Putamen (tissue), 1 donor: ENCODE results near the gene TEKT5.
"Not testable (repeated sequence)": the region's sequence is repeated elsewhere in the genome, so short reads cannot be mapped to it uniquely, and the experiment has no call there.

Experiments used
- DNase-seq: peaks from one replicate; pipeline ENCODE4 v3.0.0-alpha.2; 2016; ENCODE audit warnings: low spot score

Gene TEKT5

DNA sequence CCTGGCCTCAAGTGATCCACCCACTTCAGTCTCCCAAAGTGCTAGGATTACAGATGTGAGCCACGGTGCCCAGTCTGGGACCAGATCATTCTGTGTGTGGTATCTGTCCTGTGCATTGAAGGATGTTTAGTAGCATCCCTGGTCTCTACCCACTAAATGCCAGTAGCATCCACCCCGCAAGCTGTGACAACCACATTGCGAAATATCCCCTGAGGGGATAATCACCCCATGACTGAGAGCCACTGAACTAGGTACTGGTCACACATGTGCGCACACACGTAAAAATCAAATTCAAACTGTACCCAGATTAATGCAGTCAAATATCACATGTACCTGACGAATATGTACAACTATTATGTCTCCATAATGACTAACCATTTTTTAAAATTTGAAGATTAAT is 35.8 kb downstream of the TEKT5 start:
- DNase-seq, result no peak

DNA sequence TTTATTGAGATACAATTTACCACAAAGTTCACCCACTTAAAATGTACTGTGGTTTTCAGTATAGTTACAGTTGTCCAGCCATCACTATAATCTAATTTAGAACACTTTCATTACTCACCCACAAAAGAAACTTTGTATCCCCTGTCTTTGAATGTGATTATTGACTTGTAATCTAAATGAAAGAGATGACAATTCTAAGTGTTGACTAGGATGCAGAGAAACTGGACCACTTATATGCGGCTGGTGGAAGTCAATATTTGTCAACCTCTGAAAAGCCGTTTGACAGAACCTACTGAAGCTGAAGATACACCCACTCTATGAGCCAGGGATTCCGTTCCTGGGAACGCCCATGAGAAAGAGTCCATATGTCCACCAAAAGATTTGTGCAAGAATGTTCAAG is 36.8 kb downstream of the TEKT5 start:
- no peak for DNase-seq

DNA sequence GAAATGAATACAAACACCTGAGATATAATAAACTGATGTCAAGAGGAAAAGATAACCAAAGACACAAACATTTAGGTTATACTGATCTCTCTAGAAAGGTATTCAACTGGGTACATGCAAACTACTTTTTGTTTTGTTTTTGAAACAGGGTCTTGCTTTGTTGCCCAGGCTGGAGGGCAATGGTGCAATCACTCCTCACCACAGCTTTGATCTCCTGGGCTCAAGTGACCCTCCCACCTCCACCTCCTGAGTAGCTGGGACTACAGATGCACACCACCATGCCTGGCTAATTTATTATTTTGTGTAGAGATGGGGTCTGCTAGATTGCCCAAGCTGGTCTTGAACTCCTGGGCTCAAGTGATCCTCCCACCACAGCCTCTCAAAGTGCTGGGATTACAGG is 38.1 kb downstream of the TEKT5 start:
- DNase-seq, result no peak

DNA sequence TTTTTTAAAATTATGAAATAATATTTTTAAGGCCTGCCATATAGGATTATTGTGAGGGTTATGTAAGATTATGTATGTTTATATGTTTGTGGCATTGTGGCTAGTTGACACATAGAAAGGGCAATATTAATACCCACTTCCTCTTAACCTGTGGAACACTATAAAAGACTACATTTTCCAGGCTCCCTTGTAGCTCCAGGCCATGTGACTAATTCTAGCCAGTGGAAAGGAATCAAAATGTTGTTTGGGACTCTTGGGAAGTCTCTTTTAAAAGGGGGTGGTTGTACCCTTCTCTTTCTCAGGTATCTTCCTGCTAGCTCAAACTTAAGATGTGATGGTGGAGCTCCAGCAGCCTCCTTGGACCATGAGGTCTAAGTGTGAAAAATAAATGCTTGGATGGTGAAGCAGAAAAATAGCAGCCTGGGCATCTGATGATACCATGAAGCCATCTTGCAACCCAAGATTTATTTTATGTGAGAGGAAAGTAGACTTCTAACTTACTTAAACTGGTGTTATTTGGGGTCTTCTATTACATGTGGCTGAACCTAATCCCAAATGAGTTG is 39.2 kb downstream of the TEKT5 start:
- DNase-seq, result no peak

DNA sequence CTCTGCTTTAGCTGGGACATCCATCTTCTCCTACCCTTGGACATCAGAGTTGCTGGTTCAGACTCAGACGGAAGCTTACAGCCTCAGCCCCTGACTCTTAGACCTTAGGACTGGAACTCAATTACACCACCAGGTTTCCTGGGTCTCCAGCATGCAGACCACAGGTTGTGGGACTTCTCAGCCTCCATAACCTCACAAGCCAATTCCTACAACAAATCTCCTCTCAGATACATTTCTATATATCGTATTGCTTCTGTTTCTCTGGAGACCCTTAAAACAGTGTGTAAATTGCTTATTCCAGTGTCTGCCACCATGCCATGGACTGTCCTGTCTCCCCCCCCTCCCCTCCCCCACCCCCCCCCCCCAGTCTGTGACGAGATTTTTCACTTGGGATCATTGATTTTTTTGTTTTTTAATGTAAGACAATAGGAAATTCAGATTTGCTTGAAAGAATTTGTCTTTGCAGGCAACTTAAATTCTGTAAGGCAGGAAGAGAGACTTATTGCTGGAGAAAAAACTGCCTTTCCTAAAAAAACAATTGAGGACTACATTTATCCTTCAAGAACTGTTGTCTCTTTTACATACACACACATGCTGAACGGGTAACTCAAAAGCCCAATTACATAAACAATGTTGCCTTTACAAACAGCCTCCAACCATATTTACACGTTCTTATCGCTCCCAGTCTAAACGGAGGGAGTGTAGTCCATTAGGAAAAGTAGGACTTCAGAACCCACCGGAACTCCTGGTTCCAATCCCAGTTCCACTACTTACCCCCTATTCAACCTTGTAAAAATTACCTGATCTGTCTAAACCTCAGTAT is 39.9 kb downstream of the TEKT5 start:
- DNase-seq, result no peak

DNA sequence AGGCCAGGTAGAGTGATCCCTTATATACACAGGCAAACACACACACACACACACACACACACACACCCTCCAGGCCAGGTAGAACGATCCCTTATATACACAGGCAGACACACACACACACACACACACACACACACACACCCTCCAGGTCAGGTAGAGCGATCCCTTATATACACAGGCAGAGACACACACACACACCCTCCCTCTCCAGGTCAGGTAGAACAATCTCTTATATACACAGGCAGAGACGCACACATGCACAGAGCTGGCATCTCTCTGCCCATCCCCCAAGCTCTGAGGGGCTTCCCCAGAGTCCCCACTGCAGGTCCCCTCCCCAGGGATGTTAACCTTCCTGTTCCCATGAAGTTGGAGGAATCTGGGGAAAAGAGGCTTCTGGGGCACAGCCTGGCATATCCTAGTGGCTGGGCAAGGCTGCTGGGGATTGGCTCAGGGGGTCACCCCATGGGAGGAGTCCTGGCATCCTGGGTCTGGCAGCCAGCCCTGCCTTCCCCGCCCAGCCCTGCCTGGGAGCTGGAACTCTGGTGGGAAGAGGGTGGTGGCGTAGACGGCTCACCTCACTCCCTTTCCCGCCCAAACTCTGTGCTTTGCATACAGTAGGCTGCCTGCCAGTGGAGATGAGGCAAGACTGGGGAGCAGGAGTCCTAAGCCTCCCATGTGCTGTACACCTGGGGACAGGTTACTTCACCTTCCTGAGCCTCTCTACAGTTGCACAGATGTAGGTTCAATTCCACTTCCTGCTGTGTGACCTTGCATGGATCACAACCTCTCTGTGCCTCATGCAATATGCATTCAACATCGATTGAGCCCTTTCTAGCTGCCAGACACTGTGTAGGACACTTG is 41.8 kb downstream of the TEKT5 start:
- no peak for DNase-seq

DNA sequence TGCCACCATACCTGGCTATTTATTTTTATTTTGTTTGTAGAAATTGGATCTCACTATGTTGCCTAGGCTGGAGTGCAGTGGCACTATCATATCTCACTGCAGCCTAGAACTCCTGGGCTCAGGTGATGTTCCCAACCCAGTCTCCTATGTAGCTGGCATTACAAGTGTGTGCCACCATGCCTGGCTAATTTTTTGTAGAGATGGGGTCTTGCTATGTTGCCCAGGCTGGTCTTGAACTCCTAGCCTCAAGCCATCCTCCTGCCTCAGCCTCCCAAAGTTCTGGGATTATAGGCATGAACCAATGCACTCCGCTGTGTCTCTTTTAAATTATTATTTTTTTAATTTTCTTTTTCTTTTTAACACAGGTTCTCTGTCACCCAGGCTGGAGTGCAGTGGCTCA is 45.6 kb downstream of the TEKT5 start:
- not testable (repeated sequence) for DNase-seq

DNA sequence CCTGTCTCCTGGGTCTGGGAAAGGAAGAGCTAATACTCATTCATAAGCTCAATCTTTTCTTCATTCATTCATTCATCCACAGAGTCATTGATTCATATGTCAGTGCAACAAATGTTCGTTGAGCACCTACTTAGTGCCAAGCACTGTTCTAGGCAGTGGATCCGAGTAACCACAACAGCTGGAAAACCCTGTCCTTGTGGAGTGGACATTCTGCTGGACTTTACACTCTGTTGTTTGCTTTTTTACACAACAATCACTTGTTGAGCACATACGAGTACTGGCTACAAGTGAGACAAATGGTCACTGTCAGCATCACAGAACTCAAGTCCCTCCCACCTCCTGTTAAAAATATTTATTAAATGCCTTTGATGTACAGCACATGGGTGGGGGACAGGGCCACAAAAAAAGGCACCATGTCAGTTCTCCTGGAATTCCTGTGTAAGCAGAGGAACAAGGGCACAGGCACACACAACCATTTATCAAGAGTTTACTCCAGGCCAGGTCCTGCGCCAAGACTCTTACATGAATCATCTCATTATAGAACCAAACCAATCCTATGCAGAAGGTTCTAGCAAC is 46.9 kb downstream of the TEKT5 start:
- no peak for DNase-seq

DNA sequence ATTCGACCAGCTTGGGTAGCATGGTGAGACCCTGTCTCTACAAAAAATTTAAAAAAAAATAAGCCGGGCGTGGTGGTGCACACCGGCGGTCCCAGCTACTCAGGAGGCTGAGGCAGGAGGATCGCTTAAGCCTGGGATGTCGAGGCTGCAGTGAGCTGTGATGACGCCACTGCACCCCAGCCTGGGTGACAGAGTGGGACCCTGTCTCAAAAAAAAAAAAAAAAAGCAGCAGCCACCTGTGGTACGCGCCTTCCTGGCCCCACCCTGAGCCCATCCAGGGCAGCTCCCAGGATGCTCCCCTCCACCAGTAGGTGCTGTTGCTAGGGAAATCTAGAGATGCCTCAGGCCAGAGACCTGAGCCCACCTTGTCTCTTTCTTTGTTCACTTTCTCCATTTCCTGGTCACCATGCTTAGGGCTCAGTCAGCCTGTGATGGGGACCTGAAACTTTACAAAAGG is 47.4 kb downstream of the TEKT5 start:
- DNase-seq, result no peak

DNA sequence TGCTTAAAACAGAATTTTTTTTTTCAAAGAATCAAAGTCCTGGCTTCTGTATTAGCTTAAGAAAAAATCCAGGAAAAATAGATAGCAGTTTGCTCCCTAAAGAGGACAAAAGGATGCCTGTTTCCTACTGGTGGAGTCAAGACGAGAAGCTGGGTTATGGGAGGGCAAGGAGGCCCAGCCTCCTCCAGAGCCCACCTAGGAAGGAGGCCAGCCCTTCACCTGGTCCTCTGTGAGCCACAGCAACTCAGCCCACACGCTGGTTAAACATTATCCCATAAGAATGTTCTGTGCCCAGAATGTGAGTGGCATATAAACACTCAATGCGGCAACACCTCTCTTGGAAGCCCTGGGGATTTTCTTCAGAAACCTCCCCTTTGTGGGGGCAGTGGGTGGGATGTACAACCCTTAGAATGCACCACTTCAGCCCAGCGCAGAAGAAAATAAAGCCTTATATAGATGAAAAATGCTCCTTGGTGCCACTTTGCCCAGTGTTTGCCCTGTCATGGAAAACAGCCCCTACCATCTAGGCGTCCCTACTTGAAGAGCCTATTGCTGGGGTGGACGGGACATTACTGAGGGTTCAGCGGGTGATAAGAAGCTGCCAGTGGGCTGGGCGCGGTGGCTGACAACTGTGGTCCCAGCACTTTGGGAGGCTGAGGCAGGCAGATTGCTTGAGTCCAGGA is 48.0 kb downstream of the TEKT5 start:
- DNase-seq, result no peak

DNA sequence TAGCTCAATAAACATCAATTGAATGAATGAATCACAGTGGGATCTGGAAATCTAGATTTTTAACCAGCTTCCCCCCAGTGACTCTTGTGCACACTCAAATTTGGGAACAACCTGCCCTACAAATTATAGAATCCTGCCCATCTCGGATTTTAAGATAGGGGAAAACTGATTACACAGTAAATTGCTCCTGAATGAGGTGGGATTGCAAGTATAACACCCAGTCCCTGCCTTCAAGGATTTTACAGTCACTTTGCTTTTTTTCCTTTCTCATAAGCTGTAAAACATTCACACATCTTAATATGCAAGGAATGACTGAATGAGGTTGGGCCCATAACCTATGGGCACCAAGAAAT is 48.5 kb downstream of the TEKT5 start:
- DNase-seq, result no peak

DNA sequence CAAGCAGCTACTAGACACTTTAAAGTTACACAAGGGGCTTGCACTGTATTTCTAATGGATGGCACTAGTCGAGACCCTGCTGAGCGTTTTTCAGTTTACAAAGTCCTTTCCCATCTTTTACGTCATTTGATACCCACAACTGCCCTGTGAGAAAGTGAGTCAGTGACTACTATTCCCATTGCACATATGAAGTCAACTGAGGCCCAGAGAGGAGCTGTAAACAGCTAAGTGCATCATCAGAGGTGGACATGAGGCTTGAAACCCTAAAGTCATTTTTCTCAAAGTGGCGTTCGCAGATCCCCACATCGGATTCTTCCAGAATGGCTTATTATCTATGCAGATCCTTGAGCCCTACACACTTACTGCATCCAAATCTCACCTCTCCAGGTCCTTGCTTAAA is 50.6 kb downstream of the TEKT5 start:
- DNase-seq, result no peak

DNA sequence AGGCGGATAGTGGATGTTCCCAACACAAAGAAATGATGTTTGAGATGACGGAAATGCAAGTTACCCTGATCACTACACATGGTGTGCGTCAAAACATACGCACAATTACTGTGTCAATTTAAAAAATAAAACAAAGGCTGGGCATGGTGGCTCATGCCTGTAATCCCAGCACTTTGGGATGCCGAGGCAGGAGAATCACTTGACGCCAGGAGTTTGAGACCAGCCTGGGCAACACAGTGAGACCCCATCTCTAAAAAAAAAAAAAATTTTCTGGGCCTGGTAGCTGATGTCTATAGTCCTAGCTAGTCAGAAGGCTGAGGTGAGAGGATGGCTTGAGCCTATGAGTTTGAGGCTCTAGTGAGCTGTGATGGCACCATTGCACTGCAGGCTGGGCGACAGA is 51.8 kb downstream of the TEKT5 start:
- no peak for DNase-seq

DNA sequence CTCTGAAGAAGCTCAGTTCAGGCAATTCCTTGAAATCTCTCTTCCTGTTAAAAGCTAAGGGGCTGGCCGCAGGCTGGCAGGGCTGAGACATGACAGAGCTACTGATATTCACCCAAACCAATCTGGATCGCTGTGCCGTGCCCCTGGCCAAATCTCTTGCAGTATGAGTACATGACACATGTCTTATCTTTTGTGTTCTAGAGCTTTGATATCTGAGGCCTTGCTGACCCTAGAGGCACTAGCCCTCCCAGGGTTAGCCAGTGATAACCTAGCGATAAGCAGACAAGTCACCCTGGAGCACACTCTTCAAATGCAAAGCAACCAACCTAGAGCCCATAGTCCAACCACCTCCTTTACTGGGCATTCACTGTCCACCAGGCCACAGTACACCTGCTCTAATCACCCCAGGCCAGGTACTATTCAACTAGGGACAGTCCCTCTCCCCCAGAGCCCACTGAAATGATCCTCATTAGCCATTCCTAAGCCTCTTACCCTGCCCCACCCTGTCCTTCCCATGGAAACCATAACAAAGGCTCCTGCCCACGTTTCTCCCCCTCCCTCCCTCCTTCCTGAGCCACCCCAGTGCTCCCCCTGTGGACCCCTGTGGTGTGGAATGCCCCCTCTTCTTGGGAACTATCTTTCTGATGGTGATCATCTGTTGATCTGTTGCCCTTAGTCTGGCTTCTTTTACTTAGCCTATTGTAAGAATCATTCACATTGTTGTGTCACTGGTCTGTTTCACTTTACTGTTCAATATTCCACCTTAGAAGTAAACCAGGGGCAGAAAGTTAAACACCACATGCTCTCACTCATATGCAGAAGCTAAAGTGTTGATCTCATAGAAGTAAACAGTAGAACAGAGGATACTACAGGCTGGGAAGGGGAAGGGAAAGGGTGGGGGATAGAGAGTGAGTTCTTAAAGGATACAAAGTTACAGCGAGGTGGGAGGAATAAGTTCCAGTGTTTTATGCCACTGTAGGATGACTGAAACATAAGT is 52.5 kb downstream of the TEKT5 start:
- no peak for DNase-seq

DNA sequence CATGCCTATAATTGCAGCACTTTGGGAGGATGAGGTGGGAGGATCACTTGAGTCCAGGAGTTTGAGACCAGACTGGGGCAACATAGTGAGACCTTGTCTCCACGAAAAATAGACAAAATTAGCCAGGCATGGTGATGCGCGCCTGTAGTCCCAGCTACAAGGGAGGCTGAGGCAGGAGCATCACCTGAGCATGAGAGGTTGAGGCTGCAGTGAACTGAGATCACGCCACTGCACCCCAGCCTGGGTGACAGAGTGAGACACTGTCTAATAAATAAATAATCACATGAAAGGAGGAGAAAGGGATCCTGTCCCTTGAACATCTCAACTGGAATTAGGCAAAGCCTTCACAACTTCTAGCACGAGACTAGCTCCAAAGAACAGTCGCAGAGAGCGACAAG is 53.2 kb downstream of the TEKT5 start:
- DNase-seq, result no peak

DNA sequence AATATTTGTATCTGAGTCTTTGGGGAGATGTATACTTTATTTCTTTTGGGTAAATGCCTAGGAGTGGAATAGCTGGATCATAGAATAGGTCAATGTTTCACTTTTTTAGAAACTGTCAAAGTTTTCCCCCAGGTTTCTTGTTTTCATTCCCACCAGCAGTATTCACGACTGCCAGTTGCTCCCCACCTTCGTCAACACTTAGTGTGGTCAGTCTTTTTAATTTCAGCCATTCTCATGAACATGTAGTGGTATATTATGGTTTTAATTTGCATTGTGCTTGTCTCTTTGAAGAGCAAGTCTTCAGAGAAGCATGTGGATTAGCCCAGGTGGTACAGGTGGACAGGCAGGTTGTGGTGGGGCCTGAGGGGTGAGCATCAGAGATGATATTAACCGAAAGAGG is 53.8 kb downstream of the TEKT5 start:
- no peak for DNase-seq

DNA sequence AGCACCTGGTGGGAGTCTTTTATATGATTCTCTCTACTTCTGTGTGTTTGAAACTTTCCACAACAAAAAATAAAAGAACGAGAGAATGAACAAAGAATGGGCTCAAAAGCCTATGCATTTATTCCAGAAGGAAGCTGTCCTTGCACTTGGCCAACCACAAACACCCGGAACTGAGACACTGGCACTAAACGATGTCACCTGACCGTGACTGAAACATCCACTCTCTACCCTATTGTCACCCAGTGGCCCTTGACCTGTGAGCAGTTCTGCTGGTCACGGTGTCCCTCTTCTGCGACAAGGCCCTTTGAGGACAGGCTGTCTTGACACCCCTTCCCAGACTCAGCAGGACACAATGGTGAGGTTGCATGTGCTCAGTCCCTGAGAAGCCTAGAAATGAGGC is 56.6 kb downstream of the TEKT5 start:
- DNase-seq, result no peak

DNA sequence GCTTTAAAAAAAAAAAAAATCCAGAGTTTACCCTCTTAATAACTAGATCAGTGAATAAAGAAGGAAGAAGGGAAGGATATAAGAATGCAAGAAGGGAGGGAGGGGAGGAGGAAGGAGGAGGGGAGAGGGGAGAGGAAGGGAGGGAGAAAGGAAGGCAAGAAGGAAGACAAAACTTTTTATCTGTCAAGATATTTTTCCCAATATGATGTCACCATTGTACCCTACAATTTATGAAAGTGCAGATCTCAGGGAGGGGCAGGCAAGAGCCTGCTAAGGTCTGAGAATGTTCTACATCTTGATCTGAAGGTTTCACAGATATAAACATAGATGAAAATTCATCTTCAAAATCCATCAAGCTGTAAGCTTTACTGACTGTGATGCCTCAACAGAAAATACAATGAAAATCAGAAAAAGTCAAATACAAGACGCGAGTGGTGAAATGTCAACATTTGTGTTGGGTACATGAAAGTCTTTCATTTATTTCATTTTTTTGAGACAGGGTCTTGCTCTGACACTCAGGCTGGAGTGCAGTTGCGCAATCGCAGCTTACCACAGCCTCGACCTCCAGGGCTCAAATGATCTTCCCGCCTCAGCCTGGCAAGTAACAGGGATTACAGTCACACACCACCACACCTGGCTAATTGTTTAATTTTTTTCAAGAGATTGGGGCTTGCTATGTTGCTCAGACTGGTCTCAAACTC is 57.2 kb downstream of the TEKT5 start:
- DNase-seq, result no peak

DNA sequence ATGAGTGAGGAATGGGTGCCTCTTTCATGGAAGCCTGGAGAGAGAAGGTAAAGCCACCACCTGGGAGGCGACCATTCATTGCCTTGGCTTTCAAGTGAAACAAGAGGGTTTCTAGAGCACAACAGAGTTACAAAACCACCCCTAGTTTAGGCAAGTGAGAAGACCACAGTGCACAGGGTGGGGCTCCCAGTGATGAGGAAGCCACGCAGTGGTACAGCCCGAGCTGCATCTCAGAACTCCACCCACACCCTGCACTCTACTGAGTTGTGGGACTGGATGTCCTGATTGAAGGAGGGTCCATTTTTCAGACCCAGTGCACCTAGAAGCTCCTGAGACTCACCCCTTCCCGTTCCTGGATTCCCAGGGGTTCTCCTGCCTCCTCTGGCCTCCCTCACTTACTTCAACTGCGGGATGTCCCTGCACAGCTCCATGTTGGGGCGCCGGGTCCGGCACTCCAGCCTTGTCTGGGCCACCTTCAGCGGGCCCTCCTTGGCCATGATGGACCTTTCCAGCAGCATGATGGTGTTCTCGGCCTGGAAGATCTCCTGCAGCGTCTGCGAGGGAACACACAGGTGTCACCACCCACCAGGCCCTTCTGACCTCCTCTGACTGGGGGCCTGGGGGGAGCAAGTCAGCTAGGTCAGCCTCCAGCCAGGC is 59.2 kb downstream of the TEKT5 start:
- no peak for DNase-seq

DNA sequence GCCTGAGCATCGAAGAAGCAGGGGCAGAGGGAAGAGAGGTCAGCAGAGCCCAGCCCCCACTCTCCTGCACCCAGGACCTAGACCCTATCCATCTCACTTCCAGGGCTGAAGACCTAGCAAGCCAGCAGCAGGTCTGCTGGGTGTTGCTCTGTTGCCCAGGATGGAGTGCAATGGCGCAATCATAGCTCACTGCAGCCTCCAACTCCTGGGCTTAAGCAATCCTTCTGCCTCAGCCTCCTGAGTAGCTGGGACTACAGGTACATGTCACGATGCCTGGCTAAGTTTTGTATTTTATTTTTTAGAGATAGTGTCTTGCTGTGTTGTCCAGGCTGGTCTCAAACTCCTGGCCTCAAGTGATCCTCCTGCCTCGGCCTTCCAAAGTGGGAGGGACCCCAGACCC is 61.3 kb downstream of the TEKT5 start:
- DNase-seq, result not testable (repeated sequence)
